Esophagus squamous epithelium (tissue), 4 donors: ENCODE results near the gene CACNA1D.

Source experiments
- POLR2A ChIP-seq, 4 donors: fragments of 450-650 bp; IDR thresholded peaks; one replicate each; pipeline ENCODE4 v1.6.1; 2017; ENCODE audit warnings: antibody characterized with exemption in 4 of 4, mild to moderate bottlenecking in 4 of 4, moderate library complexity in 3 of 4
- TF ChIP-seq, protein P1 (sequence below), 6 experiments: fragments of 450-650 bp in 4 of 6; fragments of 200-600 bp in 2 of 6; sonication (generic) in 2 of 6; IDR thresholded peaks; one replicate each; pipeline ENCODE4 v1.5.1; 2016 to 2019; ENCODE audit warnings: antibody characterized with exemption in 6 of 6, mild to moderate bottlenecking in 4 of 6, moderate library complexity in 4 of 6

GRCh38 chr3:53778153-53778552 lies 283.7 kb downstream of the CACNA1D start:
- TF ChIP-seq, protein P1, sequence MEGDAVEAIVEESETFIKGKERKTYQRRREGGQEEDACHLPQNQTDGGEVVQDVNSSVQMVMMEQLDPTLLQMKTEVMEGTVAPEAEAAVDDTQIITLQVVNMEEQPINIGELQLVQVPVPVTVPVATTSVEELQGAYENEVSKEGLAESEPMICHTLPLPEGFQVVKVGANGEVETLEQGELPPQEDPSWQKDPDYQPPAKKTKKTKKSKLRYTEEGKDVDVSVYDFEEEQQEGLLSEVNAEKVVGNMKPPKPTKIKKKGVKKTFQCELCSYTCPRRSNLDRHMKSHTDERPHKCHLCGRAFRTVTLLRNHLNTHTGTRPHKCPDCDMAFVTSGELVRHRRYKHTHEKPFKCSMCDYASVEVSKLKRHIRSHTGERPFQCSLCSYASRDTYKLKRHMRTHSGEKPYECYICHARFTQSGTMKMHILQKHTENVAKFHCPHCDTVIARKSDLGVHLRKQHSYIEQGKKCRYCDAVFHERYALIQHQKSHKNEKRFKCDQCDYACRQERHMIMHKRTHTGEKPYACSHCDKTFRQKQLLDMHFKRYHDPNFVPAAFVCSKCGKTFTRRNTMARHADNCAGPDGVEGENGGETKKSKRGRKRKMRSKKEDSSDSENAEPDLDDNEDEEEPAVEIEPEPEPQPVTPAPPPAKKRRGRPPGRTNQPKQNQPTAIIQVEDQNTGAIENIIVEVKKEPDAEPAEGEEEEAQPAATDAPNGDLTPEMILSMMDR (IDR thresholded peaks at IDR 0.05), result no peak
- no peak for TF ChIP-seq POLR2A (IDR thresholded peaks at IDR 0.05)
